ENCODE measurements around the gene EHBP1. TPM values are rescaled to one million over a fixed set of nuclear protein-coding genes. Genes with fewer than 3 reads are reported as not detected.

EHBP1 gene
- total RNA-seq, 1 donor from 2014 or later, result 67.4 TPM

DNA sequence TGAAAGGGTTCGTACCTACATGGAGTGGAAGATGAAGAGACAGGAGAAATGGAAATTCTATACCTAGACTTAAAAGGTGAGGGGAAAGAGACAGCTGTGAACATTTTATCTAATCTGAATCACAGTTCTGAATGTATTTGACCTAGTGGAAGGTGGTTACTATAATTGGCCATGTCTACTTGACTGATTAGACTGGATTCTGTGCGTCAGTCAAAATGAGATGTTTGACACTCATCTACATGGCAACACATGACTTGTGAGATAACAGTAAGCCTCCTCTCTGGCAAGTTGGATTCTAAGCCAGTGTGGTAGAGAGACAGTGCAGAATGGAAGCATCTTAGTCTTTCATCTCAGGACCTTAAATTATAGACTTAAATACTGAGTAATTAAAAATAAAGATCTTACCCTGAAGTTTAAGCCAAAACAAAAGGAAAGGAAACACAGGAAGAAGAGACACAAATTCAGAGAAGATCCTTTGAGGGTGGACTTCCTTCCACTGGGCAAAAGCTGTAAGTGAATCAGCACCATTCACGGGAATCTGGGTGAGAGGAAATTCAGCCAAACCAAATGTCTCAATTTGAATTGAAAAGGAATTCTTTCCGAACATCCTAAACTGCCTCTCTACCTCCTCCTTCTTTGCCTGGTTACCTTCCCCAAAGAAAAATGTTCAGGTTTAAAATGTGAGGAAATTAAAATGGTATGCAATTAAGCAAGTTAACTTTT lies 121.6 kb downstream of the EHBP1 start:
- Mint-ChIP-seq H3K4me3 (no peak overlapping the region), H3K27ac (peak overlapping the region; percentile 55), H3K27me3 (ENCODE audit: low read depth) (no peaks in the 10 kb centered on the region), H3K36me3 (peaks cover 33% of the 10 kb centered on the region), H3K9me3 (peaks cover 14% of the 10 kb centered on the region), H3K4me1 (peaks cover 21% of the 10 kb centered on the region)
- DNase-seq (ENCODE audit: low spot score in 2 of 2, unreplicated experiment in 2 of 2), result no peak
- TF ChIP-seq, protein P1, sequence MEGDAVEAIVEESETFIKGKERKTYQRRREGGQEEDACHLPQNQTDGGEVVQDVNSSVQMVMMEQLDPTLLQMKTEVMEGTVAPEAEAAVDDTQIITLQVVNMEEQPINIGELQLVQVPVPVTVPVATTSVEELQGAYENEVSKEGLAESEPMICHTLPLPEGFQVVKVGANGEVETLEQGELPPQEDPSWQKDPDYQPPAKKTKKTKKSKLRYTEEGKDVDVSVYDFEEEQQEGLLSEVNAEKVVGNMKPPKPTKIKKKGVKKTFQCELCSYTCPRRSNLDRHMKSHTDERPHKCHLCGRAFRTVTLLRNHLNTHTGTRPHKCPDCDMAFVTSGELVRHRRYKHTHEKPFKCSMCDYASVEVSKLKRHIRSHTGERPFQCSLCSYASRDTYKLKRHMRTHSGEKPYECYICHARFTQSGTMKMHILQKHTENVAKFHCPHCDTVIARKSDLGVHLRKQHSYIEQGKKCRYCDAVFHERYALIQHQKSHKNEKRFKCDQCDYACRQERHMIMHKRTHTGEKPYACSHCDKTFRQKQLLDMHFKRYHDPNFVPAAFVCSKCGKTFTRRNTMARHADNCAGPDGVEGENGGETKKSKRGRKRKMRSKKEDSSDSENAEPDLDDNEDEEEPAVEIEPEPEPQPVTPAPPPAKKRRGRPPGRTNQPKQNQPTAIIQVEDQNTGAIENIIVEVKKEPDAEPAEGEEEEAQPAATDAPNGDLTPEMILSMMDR (IDR thresholded peaks at IDR 0.05; ENCODE audit: unreplicated experiment), result no peak

DNA sequence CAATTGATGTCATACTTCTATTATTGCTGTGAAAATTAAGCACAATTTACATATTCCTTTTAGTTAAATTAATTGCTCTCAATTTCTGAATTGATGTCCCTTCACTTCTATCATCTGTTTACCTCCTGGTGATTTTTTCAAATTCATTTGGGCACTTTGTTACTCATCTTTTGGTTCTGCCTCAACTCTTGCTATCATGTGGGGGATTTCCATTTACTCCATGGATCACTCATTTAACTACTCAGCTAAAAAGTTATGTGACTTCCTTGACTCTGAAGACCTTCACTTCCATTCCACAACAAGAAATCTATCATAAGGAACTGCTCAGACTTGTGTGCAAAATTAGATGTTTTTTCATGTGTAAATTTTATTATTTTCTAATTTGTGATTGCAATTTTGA lies 126.2 kb downstream of the EHBP1 start:
- no peak overlapping the region for H3K4me3 Mint-ChIP-seq
- DNase-seq (ENCODE audit: low spot score in 2 of 2, unreplicated experiment in 2 of 2), result no peak
- peaks cover 57% of the 10 kb centered on the region for H3K36me3 Mint-ChIP-seq

DNA sequence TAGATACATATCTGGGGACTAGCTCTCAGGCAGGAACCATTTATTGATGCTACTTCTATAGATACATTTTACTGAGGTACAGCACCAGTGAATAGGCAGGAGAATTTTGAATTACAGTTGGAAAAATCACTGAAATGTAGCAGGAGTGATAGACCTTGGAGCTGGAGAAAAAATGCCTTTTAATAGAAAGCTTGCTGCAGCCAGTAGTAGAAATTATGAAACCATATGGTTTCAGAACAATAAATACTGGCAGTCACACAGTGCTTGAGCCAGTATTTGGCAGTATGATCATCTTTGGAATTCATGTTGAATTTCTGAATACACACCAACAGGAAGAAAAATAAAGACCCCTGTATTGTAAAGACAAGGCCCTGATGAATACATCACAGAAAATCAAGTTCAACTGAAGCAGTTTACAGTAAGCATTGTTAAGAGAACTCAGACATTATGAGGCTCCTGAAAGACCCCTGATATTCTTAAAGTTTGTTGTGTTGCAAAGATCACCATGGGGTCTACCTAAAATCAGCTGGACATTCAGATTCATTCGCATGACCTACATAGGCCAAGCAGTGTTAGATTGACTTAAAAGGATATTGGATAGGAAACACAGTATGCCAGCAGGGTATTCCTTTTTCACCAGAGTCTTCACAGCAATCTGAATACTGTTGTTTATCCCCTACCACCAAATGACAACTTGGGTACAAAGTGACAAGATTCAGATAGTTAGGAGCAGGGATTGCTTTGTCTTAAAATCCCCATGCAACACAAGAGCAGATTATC lies 139.0 kb downstream of the EHBP1 start:
- H3K27ac Mint-ChIP-seq, result no peak overlapping the region
- peaks cover 33% of the 10 kb centered on the region for H3K9me3 Mint-ChIP-seq
- DNase-seq (ENCODE audit: low spot score in 2 of 2, unreplicated experiment in 2 of 2), result no peak
- no peaks in the 10 kb centered on the region for H3K4me1 Mint-ChIP-seq
- peaks cover 34% of the 10 kb centered on the region for H3K36me3 Mint-ChIP-seq
- no peaks in the 10 kb centered on the region for H3K27me3 Mint-ChIP-seq (ENCODE audit: low read depth)
- TF ChIP-seq, protein P1 (IDR thresholded peaks at IDR 0.05; ENCODE audit: unreplicated experiment), result no peak
- no peak overlapping the region for H3K4me3 Mint-ChIP-seq

More for the DNA sequence above, 126.2 kb downstream of the EHBP1 start:
- TF ChIP-seq, protein P1 (IDR thresholded peaks at IDR 0.05; ENCODE audit: unreplicated experiment), result no peak
- H3K4me1 Mint-ChIP-seq, result peaks cover 3% of the 10 kb centered on the region
- peaks cover 34% of the 10 kb centered on the region for H3K9me3 Mint-ChIP-seq
- no peaks in the 10 kb centered on the region for H3K27me3 Mint-ChIP-seq (ENCODE audit: low read depth)
- no peak overlapping the region for H3K27ac Mint-ChIP-seq

DNA sequence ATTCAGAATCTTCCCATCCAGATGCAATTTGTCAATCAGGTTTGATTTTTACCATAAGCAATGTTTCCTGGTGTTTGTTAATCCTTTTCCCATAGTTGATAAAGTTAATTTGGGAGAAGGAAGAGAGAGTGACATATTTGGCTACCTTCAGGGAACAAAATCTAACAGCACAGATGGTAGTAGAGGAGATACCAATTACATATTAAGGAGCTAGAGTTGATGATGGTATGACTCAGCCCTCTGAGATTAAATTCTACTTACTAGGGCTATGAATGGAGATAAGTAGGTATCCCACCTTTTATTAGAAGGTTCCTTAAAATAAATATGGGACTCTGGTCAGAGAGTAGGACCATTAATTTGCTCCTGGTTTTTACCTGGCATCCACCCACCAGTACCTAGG lies 139.7 kb downstream of the EHBP1 start:
- TF ChIP-seq, protein P1 (IDR thresholded peaks at IDR 0.05; ENCODE audit: unreplicated experiment), result no peak
- Mint-ChIP-seq H3K4me1 (no peaks in the 10 kb centered on the region), H3K36me3 (peaks cover 34% of the 10 kb centered on the region), H3K27ac (no peak overlapping the region), H3K27me3 (ENCODE audit: low read depth) (no peaks in the 10 kb centered on the region), H3K4me3 (no peak overlapping the region), H3K9me3 (peaks cover 33% of the 10 kb centered on the region)
- DNase-seq (ENCODE audit: low spot score in 2 of 2, unreplicated experiment in 2 of 2), result no peak

DNA sequence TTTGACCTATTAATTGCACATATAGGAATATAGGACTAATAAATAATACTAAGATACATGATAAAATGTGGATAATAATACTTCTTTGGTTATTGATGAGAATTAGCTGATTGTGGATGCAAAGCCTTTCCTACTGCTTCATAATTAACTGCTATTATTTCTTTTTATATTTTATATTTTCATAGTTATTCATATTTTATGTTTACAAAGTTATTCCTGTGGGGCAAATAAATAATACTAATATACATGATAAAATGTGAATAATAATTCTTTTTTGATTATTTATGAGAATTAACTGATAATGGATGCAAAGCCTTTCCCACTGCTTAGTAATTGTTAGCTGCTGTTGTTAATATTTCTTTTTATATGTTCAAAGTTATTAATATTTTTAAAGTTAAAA lies 146.7 kb downstream of the EHBP1 start:
- Mint-ChIP-seq H3K4me1 (no peaks in the 10 kb centered on the region), H3K36me3 (peaks cover 40% of the 10 kb centered on the region), H3K9me3 (peaks cover 21% of the 10 kb centered on the region), H3K27ac (no peak overlapping the region), H3K27me3 (ENCODE audit: low read depth) (no peaks in the 10 kb centered on the region), H3K4me3 (no peak overlapping the region)
- DNase-seq (ENCODE audit: low spot score in 2 of 2, unreplicated experiment in 2 of 2), result no peak
- TF ChIP-seq, protein P1 (IDR thresholded peaks at IDR 0.05; ENCODE audit: unreplicated experiment), result no peak
